MM.1S (cell line): ENCODE results near the gene GAP43.

Source experiments
- CTCF ChIP-seq: fragments of 300-600 bp; sonication (generic); IDR thresholded peaks from 2 replicates; pipeline ENCODE4 v1.5.1; 2016; ENCODE audit warnings: antibody characterized with exemption, low read length, mixed read lengths
- EZH2 ChIP-seq: fragments of 300-600 bp; sonication (generic); optimal IDR thresholded peaks from 2 replicates; pipeline ENCODE3; 2017; ENCODE audit warnings: low read depth, mild to moderate bottlenecking, antibody characterized with exemption, low read length, mixed read lengths
- EZH2phosphoT487 ChIP-seq: fragments of 300-600 bp; sonication (generic); IDR thresholded peaks from 2 replicates; pipeline ENCODE4 v1.6.1; 2018; ENCODE audit warnings: antibody characterized with exemption, low read length

DNA sequence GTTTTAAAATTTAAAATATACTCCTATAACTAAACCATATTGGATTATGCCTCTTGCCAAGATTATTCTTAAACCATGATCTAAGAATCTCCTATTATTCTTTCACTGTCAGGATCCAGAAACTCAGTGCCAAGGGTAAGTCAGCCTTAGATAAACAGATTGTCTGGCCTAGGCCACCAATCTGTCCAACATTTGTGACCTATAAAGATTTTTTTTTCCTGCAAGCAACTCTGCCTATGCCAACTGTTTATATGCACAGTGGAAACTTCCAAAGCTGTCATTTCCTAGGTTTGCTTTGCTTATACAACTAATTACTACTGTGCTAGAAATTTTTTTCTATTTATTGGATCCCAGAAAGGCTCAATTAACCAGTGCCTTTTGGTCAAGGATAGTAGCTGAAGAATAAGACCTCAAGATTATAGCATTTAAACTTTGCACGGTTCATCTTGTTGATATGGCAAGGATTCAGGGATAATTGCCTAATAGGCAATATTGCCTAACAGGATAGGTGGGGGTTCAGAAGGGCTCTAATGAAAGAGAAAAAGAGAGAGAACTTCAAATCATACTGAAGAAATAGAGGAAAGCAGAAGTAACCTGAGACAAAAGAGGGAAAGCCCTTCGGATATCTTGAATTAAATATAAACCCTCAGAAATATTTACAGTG, 22.8 kb downstream of the GAP43 start:
- TF ChIP-seq CTCF = no peak
- TF ChIP-seq EZH2phosphoT487 = no peak
- TF ChIP-seq EZH2 = no peak
